Right lobe of liver (tissue), 6 donors: ENCODE measurements around the gene C17orf100. TPM values are rescaled to one million over a fixed set of nuclear protein-coding genes. Genes with fewer than 3 reads are reported as not detected.

Experiments used
- ATAC-seq, 4 donors: fragments of 200-7000 bp; cut with Tn5 transposase; one replicate each; pipeline ENCODE4 v1.9.1; 2020; ENCODE audit warnings: mild to moderate bottlenecking in 4 of 4, moderate library complexity in 4 of 4
- DNase-seq, 3 donors: peaks; one replicate each; pipeline ENCODE4 v3.0.0-alpha.2; 2020
- H3K27ac ChIP-seq, 3 donors: fragments of 200-600 bp; one replicate each; pipeline ENCODE4 v1.8.0; 2022
- H3K27me3 ChIP-seq, 2 donors: fragments of 200-600 bp; one replicate each; pipeline ENCODE4 v1.8.0; 2022
- H3K36me3 ChIP-seq, 4 donors: fragments of 200-600 bp; sonication (generic) in 1 of 4; one replicate each; pipeline versions ENCODE4 v1.5.1 to v1.8.0; 2017 to 2022; ENCODE audit warnings: control low read depth in 1 of 4
- H3K4me1 ChIP-seq, 4 donors: fragments of 200-600 bp; sonication (generic) in 1 of 4; one replicate each; pipeline versions ENCODE4 v1.5.1 to v1.8.0; 2017 to 2022; ENCODE audit warnings: control low read depth in 1 of 4
- H3K4me3 ChIP-seq, 3 donors: fragments of 200-600 bp; one replicate each; pipeline ENCODE4 v1.8.0; 2022
- H3K9me3 ChIP-seq, 4 donors: fragments of 200-600 bp; sonication (generic) in 1 of 4; one replicate each; pipeline versions ENCODE4 v1.5.1 to v1.8.0; 2017 to 2022; ENCODE audit warnings: control low read depth in 1 of 4
- POLR2A ChIP-seq: fragments of 450-650 bp; IDR thresholded peaks from one replicate; pipeline ENCODE4 v1.6.1; 2017; ENCODE audit warnings: antibody characterized with exemption, mild to moderate bottlenecking
- WGBS: methylation state at CpG from one replicate; pipeline ENCODE4 v1.1.6; 2018; ENCODE audit warnings: low coverage, low lambda C conversion rate; ENCODE audit not compliant: insufficient coverage; ENCODE audit errors: missing lambda C conversion rate; 5-methylcytosine and 5-hydroxymethylcytosine counted together
- intact Hi-C, 2 donors: fragments of 100-400 bp; cut with DNase I; formaldehyde crosslinking; loops; one replicate each; pipeline versions ENCODE4 v1.11.2 to v1.14.1; 2022
- total RNA-seq, 6 experiments: library from RNA; depleted of rRNA in 2 of 6; stranded (reverse); fragments of >200 nt in 2 of 6; fragmentation: NEBNext Ultra II Directional in 3 of 6; extraction: Animal tissue kit (Norgen Biotek cat#: 25700) in 3 of 6; gene quantifications; one replicate each; pipeline versions ENCODE4 v1.1.0 to v1.2.4, GENCODE V29; 2016 to 2023
- TF ChIP-seq, protein P1 (sequence below), 4 donors: fragments of 200-600 bp in 3 of 4; fragments of 450-650 bp in 1 of 4; IDR thresholded peaks; one replicate each; pipeline versions ENCODE4 v1.5.1 to v1.8.0; 2016 to 2022; ENCODE audit warnings: antibody characterized with exemption in 4 of 4, mild to moderate bottlenecking in 2 of 4
- donor health status: DM: no; HTN: yes; CAD: no.
- donor health status: DM: no; HTN: no; CAD: no.
- donor health status: DM: no; HTN: no; CAD: no.
- donor health status: DM: no; HTN: yes; CAD: no.
- donor health status: DM: no; HTN: yes; CAD: no.

C17orf100 gene
- total RNA-seq, 6 experiments from 2014 or later: 1.2 to 4.0 (median 1.9) TPM

DNA sequence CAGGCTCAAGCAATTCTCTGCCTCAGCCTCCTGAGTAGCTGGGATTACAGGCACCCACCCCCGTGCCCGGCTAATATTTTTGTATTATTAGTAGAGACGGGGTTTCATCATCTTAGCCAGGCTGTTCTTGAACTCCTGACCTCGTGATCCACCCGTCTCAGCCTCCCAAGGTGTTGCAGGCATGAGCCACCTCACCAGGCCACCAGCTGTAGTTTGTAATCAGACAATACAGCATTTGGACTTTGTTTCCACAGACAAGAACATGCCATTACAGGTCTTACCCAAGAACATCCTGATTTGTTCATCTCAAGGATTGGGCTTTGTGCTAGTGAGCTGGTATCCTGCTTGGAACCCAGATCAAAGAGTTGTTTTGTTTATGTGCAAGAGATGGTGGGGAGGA is 30.1 kb downstream of the C17orf100 start:
- no peak overlapping the region for H3K4me3 ChIP-seq
- no peak for TF ChIP-seq POLR2A
- TF ChIP-seq, protein P1, sequence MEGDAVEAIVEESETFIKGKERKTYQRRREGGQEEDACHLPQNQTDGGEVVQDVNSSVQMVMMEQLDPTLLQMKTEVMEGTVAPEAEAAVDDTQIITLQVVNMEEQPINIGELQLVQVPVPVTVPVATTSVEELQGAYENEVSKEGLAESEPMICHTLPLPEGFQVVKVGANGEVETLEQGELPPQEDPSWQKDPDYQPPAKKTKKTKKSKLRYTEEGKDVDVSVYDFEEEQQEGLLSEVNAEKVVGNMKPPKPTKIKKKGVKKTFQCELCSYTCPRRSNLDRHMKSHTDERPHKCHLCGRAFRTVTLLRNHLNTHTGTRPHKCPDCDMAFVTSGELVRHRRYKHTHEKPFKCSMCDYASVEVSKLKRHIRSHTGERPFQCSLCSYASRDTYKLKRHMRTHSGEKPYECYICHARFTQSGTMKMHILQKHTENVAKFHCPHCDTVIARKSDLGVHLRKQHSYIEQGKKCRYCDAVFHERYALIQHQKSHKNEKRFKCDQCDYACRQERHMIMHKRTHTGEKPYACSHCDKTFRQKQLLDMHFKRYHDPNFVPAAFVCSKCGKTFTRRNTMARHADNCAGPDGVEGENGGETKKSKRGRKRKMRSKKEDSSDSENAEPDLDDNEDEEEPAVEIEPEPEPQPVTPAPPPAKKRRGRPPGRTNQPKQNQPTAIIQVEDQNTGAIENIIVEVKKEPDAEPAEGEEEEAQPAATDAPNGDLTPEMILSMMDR (IDR thresholded peaks at IDR 0.05): no peak
- no peaks in the 10 kb centered on the region for H3K9me3 ChIP-seq
- ATAC-seq (no peak), DNase-seq (peak in 1 of 3 donors; percentile 15)
- peaks cover 0 to 61% (median 14%) of the 10 kb centered on the region in 4 donors for H3K4me1 ChIP-seq
- no peaks in the 10 kb centered on the region for H3K27me3 ChIP-seq
- no peaks in the 10 kb centered on the region for H3K36me3 ChIP-seq
- 15% methylated on average over 5 of the region's 5 CpGs for WGBS
- no peak overlapping the region for H3K27ac ChIP-seq
- intact Hi-C loops: no loop called here

DNA sequence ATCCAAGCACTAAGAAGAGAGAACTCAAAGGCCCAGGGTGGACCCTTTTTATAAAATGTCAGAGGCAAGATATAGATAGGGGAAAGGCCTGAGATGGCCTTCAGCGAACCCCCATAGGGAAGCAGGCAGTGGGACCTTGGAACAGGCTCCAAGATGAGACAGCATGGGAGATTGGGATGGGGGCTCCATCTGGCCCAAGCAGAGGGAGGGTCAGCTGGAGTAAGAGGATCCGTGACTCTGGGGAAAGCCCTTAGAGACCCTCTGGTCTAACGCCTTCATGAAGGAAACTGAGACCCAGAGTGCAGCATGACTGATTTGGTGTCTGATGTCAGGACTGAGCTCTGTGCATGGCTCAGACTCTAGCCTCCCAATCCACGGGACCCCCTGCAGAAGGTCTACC is 30.8 kb downstream of the C17orf100 start:
- ATAC-seq (no peak), DNase-seq (peak in 1 of 3 donors; percentile 9)

DNA sequence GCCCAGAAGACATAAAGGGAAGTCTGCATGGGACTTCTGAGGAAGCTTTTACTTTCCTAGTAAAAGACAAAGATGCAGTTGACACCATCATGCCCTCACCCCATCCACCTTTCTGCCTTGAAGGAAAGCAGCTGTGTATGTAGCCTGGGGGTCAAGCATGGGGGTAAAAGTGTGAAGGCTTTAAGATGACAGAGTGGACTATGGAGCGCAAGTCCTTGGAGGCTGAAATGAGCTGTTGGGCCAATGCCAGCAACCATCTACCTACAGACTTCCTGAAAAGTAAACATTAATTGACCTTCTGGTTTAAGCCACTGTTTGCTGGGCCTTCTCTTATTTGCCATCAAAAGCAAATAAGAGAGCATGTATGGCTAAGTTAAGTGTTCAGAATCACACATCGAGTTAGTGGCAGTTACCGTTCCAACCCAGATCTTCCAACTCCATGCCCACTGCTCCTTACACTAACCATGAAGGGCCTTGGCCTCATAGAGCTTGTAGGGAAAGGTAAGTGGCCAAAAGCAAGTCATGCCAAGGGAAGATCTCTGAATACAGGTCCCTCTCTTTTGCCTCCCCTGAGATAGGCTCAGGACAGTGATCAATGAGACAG is 31.6 kb downstream of the C17orf100 start:
- Histone ChIP-seq H3K27ac (peak overlapping the region in 1 of 3 donors; percentile 40), H3K9me3 (no peaks in the 10 kb centered on the region), H3K27me3 (no peaks in the 10 kb centered on the region), H3K4me3 (no peak overlapping the region), H3K4me1 (peaks cover 0 to 65% (median 11%) of the 10 kb centered on the region in 4 donors), H3K36me3 (peaks cover 0 to 8% (median 0%) of the 10 kb centered on the region in 4 donors)
- TF ChIP-seq POLR2A: peak; percentile 24
- TF ChIP-seq, protein P1 (IDR thresholded peaks at IDR 0.05): no peak
- intact Hi-C loops: no loop called here
- peak in 1 of 3 donors; percentile 56 for DNase-seq
- WGBS: 25% methylated on average over 3 of the region's 3 CpGs
- ATAC-seq: peak in 3 of 4 donors; percentile 1 to 31 (median 3)

More for the DNA sequence above, 30.8 kb downstream of the C17orf100 start:
- H3K9me3 ChIP-seq: no peaks in the 10 kb centered on the region
- intact Hi-C loops: no loop called here
- no peak overlapping the region for H3K4me3 ChIP-seq
- 100% methylated on average over 1 of the region's 4 CpGs for WGBS
- H3K27ac ChIP-seq: no peak overlapping the region
- peaks cover 0 to 2% (median 0%) of the 10 kb centered on the region in 4 donors for H3K36me3 ChIP-seq
- TF ChIP-seq, protein P1 (IDR thresholded peaks at IDR 0.05): no peak
- no peak for TF ChIP-seq POLR2A
- peaks cover 0 to 61% (median 11%) of the 10 kb centered on the region in 4 donors for H3K4me1 ChIP-seq
- H3K27me3 ChIP-seq: no peaks in the 10 kb centered on the region

GRCh38 chr17:6683730-6684459 is 32.3 kb downstream of the C17orf100 start:
- H3K4me3 ChIP-seq: no peak overlapping the region
- H3K9me3 ChIP-seq: no peaks in the 10 kb centered on the region
- peak overlapping the region in 1 of 3 donors; percentile 40 for H3K27ac ChIP-seq
- ATAC-seq (peak; percentile 8 to 44 (median 34)), DNase-seq (peak in 1 of 3 donors; percentile 52)
- intact Hi-C loops: no loop called here
- peaks cover 0 to 70% (median 11%) of the 10 kb centered on the region in 4 donors for H3K4me1 ChIP-seq
- TF ChIP-seq, protein P1 (IDR thresholded peaks at IDR 0.05): no peak
- no peak for TF ChIP-seq POLR2A
- H3K27me3 ChIP-seq: no peaks in the 10 kb centered on the region
- WGBS: 34% methylated on average over 2 of the region's 3 CpGs
- H3K36me3 ChIP-seq: peaks cover 0 to 11% (median 1%) of the 10 kb centered on the region in 4 donors
